Adrenal gland (tissue), 12 donors: ENCODE measurements around the gene FMN1. TPM values are rescaled to one million over a fixed set of nuclear protein-coding genes. Genes with fewer than 3 reads are reported as not detected.

Experiments
- DNase-seq, 7 donors: peaks; one replicate each; pipeline ENCODE4 v3.0.0-alpha.2; 2019 to 2020
- H3K27ac ChIP-seq, 5 donors: fragments of 200-600 bp; sonication (generic) in 4 of 5; 1 replicate in 3 of 5; 2 replicates in 2 of 5; pipeline versions ENCODE4 v1.5.1 to v1.8.0; 2016 to 2020; ENCODE audit warnings: mild to moderate bottlenecking in 1 of 5
- H3K27me3 ChIP-seq: fragments of 200-600 bp; 2 replicates; pipeline ENCODE4 v1.8.0; 2021
- H3K36me3 ChIP-seq, 2 donors: fragments of 200-600 bp; replicated peaks in 1 of 2; 1 replicate in 1 of 2; 2 replicates in 1 of 2; pipeline versions ENCODE4 v1.5.1 to v1.8.0; 2018 to 2022
- H3K4me1 ChIP-seq, 2 donors: fragments of 200-600 bp; replicated peaks in 1 of 2; 1 replicate in 1 of 2; 2 replicates in 1 of 2; pipeline versions ENCODE4 v1.5.1 to v1.8.0; 2018 to 2021
- H3K4me3 ChIP-seq, 4 donors: fragments of 200-600 bp; sonication (generic) in 3 of 4; one replicate each; pipeline ENCODE4 v1.5.1; 2016 to 2018
- H3K9me3 ChIP-seq, 3 donors: fragments of 200-600 bp; sonication (generic) in 1 of 3; replicated peaks in 1 of 3; 1 replicate in 2 of 3; 2 replicates in 1 of 3; pipeline versions ENCODE4 v1.5.1 to v1.8.0; 2016 to 2021
- POLR2A ChIP-seq, 2 donors: fragments of 450-650 bp; IDR thresholded peaks; one replicate each; pipeline ENCODE4 v1.6.1; 2017; ENCODE audit warnings: antibody characterized with exemption in 2 of 2, mild to moderate bottlenecking in 2 of 2, moderate library complexity in 1 of 2
- WGBS, 4 donors: extraction: QIAGEN DNeasy Blood & Tissue Kit in 2 of 4; methylation state at CpG; one replicate each; pipeline versions ENCODE4 v1.1.5 to v1.1.7; 2013 to 2017; 5-methylcytosine and 5-hydroxymethylcytosine counted together
- intact Hi-C, 2 donors: fragments of 100-400 bp; cut with DNase I; formaldehyde crosslinking; loops; one replicate each; pipeline versions ENCODE4 v1.14.1 to v1.15.0; 2022 to 2023
- polyA plus RNA-seq, 3 donors: library from polyadenylated mRNA; stranded (reverse); fragments of 200-250 nt in 2 of 3; fragments of 350-450 nt in 1 of 3; fragmentation: Illumina TruSeq in 1 of 3; extraction: RNeasy Lipid Tissue Mini Kit (QIAGEN cat#74804) in 1 of 3; gene quantifications; one replicate each; pipeline ENCODE4 v1.2.3, GENCODE V29; 2013 to 2014
- total RNA-seq, 9 donors: library from RNA; depleted of rRNA in 4 of 9; stranded (reverse); fragments of >200 nt in 4 of 9; fragments of 120-200 nt in 1 of 9; fragmentation: NEBNext Ultra II Directional in 1 of 9; extraction: Animal tissue kit (Norgen Biotek cat#: 25700) in 1 of 9; gene quantifications; one replicate each; pipeline versions ENCODE4 v1.1.0 to v1.2.4, GENCODE V29; 2013 to 2023
- TF ChIP-seq, protein P1 (sequence below), 6 experiments: fragments of 450-650 bp in 4 of 6; fragments of 200-600 bp in 2 of 6; sonication (generic) in 1 of 6; IDR thresholded peaks; 1 replicate in 5 of 6; 2 replicates in 1 of 6; pipeline versions ENCODE4 v1.5.1 to v1.8.0; 2016 to 2021; ENCODE audit warnings: antibody characterized with exemption in 6 of 6, mild to moderate bottlenecking in 2 of 6, moderate library complexity in 1 of 6
- donor health status: healthy with polysubstance abuse.
- donor health status: Bipolar disorder and iron deficiency.
- donor health status: DM: yes; HTN: yes; CAD: no.
- donor health status: DM: no; HTN: no; CAD: no.
- donor health status: DM: no; HTN: no; CAD: no.
- donor health status: DM: yes; HTN: yes; CAD: no.

Gene FMN1
- total and polyA plus RNA-seq, 12 donors = 0.37 to 29.2 (median 11.4) TPM

DNA sequence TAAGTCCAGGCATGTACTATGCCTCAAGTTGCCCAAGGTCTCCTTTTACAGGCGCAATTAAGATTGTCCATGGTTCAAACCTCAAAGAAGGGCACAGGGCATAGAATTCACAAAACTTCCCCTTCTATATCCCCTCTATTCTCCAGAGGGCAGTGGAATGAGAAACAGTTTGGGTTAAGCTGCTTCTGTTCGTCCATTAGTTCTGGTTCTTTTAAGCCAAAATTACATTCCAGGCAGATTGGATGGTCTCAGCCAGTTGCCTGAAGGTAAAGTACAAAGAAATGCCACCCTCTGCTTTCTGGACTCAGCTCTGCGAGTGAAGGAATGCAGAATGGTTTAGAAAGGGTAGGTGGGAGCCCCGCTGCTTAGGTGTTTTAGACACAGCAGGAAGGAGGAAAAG, 276.0 kb downstream of the FMN1 start:
- Histone ChIP-seq H3K36me3 (no peaks in the 10 kb centered on the region), H3K27ac (no peak overlapping the region), H3K9me3 (no peaks in the 10 kb centered on the region), H3K4me3 (no peak overlapping the region), H3K27me3 (no peaks in the 10 kb centered on the region), H3K4me1 (no peaks in the 10 kb centered on the region)
- intact Hi-C loops = no loop called here
- TF ChIP-seq, protein P1, sequence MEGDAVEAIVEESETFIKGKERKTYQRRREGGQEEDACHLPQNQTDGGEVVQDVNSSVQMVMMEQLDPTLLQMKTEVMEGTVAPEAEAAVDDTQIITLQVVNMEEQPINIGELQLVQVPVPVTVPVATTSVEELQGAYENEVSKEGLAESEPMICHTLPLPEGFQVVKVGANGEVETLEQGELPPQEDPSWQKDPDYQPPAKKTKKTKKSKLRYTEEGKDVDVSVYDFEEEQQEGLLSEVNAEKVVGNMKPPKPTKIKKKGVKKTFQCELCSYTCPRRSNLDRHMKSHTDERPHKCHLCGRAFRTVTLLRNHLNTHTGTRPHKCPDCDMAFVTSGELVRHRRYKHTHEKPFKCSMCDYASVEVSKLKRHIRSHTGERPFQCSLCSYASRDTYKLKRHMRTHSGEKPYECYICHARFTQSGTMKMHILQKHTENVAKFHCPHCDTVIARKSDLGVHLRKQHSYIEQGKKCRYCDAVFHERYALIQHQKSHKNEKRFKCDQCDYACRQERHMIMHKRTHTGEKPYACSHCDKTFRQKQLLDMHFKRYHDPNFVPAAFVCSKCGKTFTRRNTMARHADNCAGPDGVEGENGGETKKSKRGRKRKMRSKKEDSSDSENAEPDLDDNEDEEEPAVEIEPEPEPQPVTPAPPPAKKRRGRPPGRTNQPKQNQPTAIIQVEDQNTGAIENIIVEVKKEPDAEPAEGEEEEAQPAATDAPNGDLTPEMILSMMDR (IDR thresholded peaks at IDR 0.05) = no peak
- WGBS, 4 donors = 61 to 82% (median 78%) methylated on average over 4 of the region's 4 CpGs
- no peak for DNase-seq

DNA sequence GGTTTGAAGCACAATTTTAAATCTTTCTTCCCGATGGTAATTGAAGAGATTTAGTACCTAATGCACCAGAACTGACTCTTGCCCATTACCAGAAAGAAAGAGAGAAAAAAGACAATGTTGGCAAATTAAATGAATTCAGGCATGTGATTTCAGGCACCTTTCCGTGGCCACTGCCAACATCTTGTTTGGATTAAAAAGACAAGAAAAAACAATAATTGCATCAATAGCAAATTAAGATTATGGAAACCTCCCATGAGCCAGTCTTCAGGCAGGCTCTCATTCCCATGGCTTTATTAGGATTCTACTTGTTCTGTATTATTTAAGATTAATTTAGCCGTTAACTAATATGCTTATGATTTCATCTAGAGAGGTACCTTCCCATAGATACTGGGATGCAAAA, 283.7 kb downstream of the FMN1 start:
- DNase-seq = no peak
- Histone ChIP-seq H3K27me3 (no peaks in the 10 kb centered on the region), H3K27ac (no peak overlapping the region), H3K36me3 (no peaks in the 10 kb centered on the region), H3K9me3 (no peaks in the 10 kb centered on the region), H3K4me3 (no peak overlapping the region), H3K4me1 (peaks cover 0 to 6% of the 10 kb centered on the region in 2 donors)
- 82 to 87% (median 86%) methylated on average over 3 of the region's 3 CpGs for WGBS, 4 donors
- intact Hi-C loops = no loop called here
- no peak for TF ChIP-seq POLR2A (IDR thresholded peaks at IDR 0.05)
- TF ChIP-seq, protein P1 (IDR thresholded peaks at IDR 0.05) = no peak

DNA sequence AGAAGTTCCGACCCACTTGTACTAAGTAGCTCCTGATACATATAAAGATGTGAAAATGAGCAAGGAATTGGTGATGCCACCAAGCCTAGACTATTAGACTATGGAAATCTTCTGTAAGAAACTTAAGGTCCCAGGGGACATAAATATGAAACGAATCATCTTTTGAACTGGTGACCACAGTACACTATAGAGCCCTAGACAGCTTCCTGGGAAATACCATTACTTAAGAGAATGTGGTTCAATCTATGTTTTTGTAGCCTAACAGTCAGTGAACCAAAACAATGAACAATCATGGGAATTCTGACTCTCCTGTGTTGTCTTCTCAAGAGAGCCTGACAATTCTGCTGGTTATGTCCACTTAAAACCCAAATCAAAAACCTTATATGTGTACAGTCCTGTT, 285.1 kb downstream of the FMN1 start:
- Histone ChIP-seq H3K4me1 (peaks cover 0 to 6% of the 10 kb centered on the region in 2 donors), H3K27me3 (no peaks in the 10 kb centered on the region), H3K36me3 (no peaks in the 10 kb centered on the region), H3K27ac (no peak overlapping the region), H3K4me3 (no peak overlapping the region), H3K9me3 (no peaks in the 10 kb centered on the region)
- DNase-seq = no peak
- intact Hi-C loops = loop anchor here in 1 of 2 donors (10.0 kb wide), 1 partner anchor 55 kb away; no protein-coding TSS in a partner anchor
- TF ChIP-seq, protein P1 (IDR thresholded peaks at IDR 0.05) = no peak
- TF ChIP-seq POLR2A (IDR thresholded peaks at IDR 0.05) = no peak
- WGBS, 4 donors = 71 to 83% (median 79%) methylated on average over 2 of the region's 2 CpGs

DNA sequence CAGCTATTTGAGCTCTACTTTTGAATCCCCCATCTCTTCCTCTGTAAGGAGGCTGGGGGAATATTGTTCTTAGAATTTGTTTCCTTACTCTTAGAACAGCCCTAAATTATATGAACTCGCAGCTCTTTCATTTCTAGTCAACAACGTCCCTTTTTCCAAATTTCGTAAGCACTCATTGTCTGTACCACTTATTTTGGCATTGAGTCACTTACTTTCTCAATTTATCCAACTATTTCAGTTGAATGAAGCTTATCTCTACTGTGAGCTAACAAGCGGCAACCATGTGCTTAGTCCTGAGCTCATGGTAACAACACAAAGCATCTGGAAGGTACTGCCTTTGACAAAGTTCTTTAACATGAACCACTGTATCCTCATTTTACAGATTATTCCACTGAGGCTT, 285.6 kb downstream of the FMN1 start:
- peak overlapping the region in 1 of 5 donors; percentile 44 for H3K27ac ChIP-seq
- no peaks in the 10 kb centered on the region for H3K36me3 ChIP-seq
- H3K27me3 ChIP-seq = no peaks in the 10 kb centered on the region
- H3K4me1 ChIP-seq = peaks cover 0 to 6% of the 10 kb centered on the region in 2 donors
- TF ChIP-seq, protein P1 (IDR thresholded peaks at IDR 0.05) = no peak
- TF ChIP-seq POLR2A (IDR thresholded peaks at IDR 0.05) = no peak
- H3K9me3 ChIP-seq = no peaks in the 10 kb centered on the region
- intact Hi-C loops = loop anchor here in 1 of 2 donors (10.0 kb wide), 1 partner anchor 54 kb away; no protein-coding TSS in a partner anchor
- DNase-seq = no peak
- 69 to 72% (median 71%) methylated on average over 4 of the region's 4 CpGs for WGBS, 4 donors
- no peak overlapping the region for H3K4me3 ChIP-seq
